HG02840 (cell line): ENCODE measurements around the gene DDX6.

Source experiments
- ATAC-seq: cut with Tn5 transposase; IDR thresholded peaks from one replicate; pipeline ENCODE4 v1.9.1; 2021; ENCODE audit warnings: mild to moderate bottlenecking, moderate library complexity, moderate number of reproducible peaks; ENCODE audit not compliant: unreplicated experiment, low FRiP score

Gene DDX6

GRCh38 chr11:118708296-118708695, 82.7 kb downstream of the DDX6 start:
- ATAC-seq: no peak

- no peak for ATAC-seq
Measured at GRCh38 chr11:118706546-118706825, 84.5 kb downstream of the DDX6 start.

- no peak for ATAC-seq
Measured at GRCh38 chr11:118705791-118706545, 85.0 kb downstream of the DDX6 start.

- ATAC-seq: no peak
Measured at GRCh38 chr11:118705111-118705741, 85.7 kb downstream of the DDX6 start.

- no peak for ATAC-seq
Measured at GRCh38 chr11:118703563-118704106, 87.3 kb downstream of the DDX6 start.

- ATAC-seq: no peak
Measured at GRCh38 chr11:118699506-118700220, 91.3 kb downstream of the DDX6 start.
